GM23338 (cell line): ENCODE measurements around the gene GNGT1. TPM values are rescaled to one million over a fixed set of nuclear protein-coding genes. Genes with fewer than 3 reads are reported as not detected.

ENCODE experiments used
- ATAC-seq: fragments of 200-7000 bp; cut with Tn5 transposase; 3 replicates; pipeline ENCODE4 v1.9.1; 2020
- DNase-seq: peaks from one replicate; pipeline ENCODE4 v3.0.0-alpha.2; 2015; ENCODE audit warnings: low spot score
- H2AFZ ChIP-seq: fragments of 200-600 bp; sonication (generic); 2 replicates; pipeline ENCODE4 v1.8.0; 2016; ENCODE audit warnings: antibody characterized with exemption, mild to moderate bottlenecking, moderate library complexity
- H3F3A ChIP-seq: fragments of 200-600 bp; sonication (generic); replicated peaks from 2 replicates; pipeline ENCODE4 v1.8.0; 2017; ENCODE audit warnings: antibody characterized with exemption, mixed run types, low read depth
- H3K27ac ChIP-seq: fragments of 200-600 bp; sonication (generic); 2 replicates; pipeline ENCODE4 v1.6.1; 2016; ENCODE audit warnings: low read depth
- H3K27me3 ChIP-seq: fragments of 200-600 bp; sonication (generic); 2 replicates; pipeline ENCODE4 v1.8.0; 2016; ENCODE audit warnings: mild to moderate bottlenecking, mixed run types, moderate library complexity; ENCODE audit not compliant: insufficient read depth
- H3K36me3 ChIP-seq: fragments of 200-600 bp; sonication (generic); 2 replicates; pipeline ENCODE4 v1.8.0; 2016; ENCODE audit warnings: mild to moderate bottlenecking; ENCODE audit not compliant: insufficient read depth
- H3K4me1 ChIP-seq: fragments of 200-600 bp; sonication (generic); 2 replicates; pipeline ENCODE4 v1.8.0; 2016; ENCODE audit warnings: mild to moderate bottlenecking, moderate library complexity; ENCODE audit not compliant: insufficient read depth
- H3K4me2 ChIP-seq: fragments of 200-600 bp; sonication (generic); 2 replicates; pipeline ENCODE4 v1.7.1; 2017; ENCODE audit warnings: mixed run types
- H3K4me3 ChIP-seq: fragments of 200-600 bp; sonication (generic); 2 replicates; pipeline ENCODE4 v1.6.1; 2016; ENCODE audit warnings: mixed run types
- H3K79me2 ChIP-seq: fragments of 200-600 bp; sonication (generic); replicated peaks from 2 replicates; pipeline ENCODE4 v1.8.0; 2017; ENCODE audit warnings: mild to moderate bottlenecking; ENCODE audit not compliant: insufficient read depth
- H3K9me2 ChIP-seq: fragments of 200-600 bp; sonication (generic); 2 replicates; pipeline ENCODE4 v1.8.0; 2017; ENCODE audit not compliant: insufficient read depth
- H4K20me1 ChIP-seq: fragments of 200-600 bp; sonication (generic); replicated peaks from 2 replicates; pipeline ENCODE4 v1.8.0; 2017; ENCODE audit warnings: mild to moderate bottlenecking; ENCODE audit not compliant: insufficient read depth
- H3K27ac Mint-ChIP-seq: 2 replicates; pipeline ENCODE4 v1.8.0; 2020; ENCODE audit warnings: inconsistent platforms, mild to moderate bottlenecking, moderate library complexity, mixed read lengths
- H3K27me3 Mint-ChIP-seq: 3 replicates; pipeline ENCODE4 v1.8.0; 2022; ENCODE audit warnings: low read depth, mild to moderate bottlenecking, moderate library complexity, mixed read lengths, inconsistent platforms; ENCODE audit not compliant: insufficient read depth, poor library complexity
- H3K36me3 Mint-ChIP-seq: 3 replicates; pipeline ENCODE4 v1.8.0; 2021; ENCODE audit warnings: low read depth, mild to moderate bottlenecking, inconsistent platforms, moderate library complexity, mixed read lengths
- H3K4me1 Mint-ChIP-seq: 3 replicates; pipeline ENCODE4 v1.8.0; 2020; ENCODE audit warnings: mild to moderate bottlenecking, inconsistent platforms, mixed read lengths
- H3K4me3 Mint-ChIP-seq: 3 replicates; pipeline ENCODE4 v1.8.0; 2021; ENCODE audit warnings: moderate library complexity, mild to moderate bottlenecking, inconsistent platforms, mixed read lengths
- H3K9me3 Mint-ChIP-seq: 3 replicates; pipeline ENCODE4 v1.8.0; 2020; ENCODE audit warnings: moderate library complexity, mild to moderate bottlenecking, inconsistent platforms, mixed read lengths
- CREB1 ChIP-seq: fragments of 250-450 bp; sonication (Bioruptor Pico); IDR thresholded peaks from 2 replicates; pipeline ENCODE4 v1.5.0; 2020; ENCODE audit warnings: low read depth, mild to moderate bottlenecking, moderate library complexity
- EZH2 ChIP-seq: fragments of 200-600 bp; sonication (generic); IDR thresholded peaks from one replicate; pipeline ENCODE4 v1.8.0; 2017; ENCODE audit warnings: antibody characterized with exemption, mild to moderate bottlenecking, low read depth; ENCODE audit not compliant: unreplicated experiment
- JUNB ChIP-seq: IDR thresholded peaks from one replicate; pipeline ENCODE4 v1.6.1; 2016; ENCODE audit warnings: antibody characterized with exemption; ENCODE audit not compliant: unreplicated experiment
- POLR2AphosphoS5 ChIP-seq: IDR thresholded peaks from 2 replicates; pipeline ENCODE4 v1.6.1; 2016; ENCODE audit warnings: antibody characterized with exemption, low read depth
- ZNF331 ChIP-seq: fragments of 250-450 bp; sonication (Bioruptor Pico); IDR thresholded peaks from 2 replicates; pipeline ENCODE4 v1.5.0; 2020; ENCODE audit warnings: low read depth, mild to moderate bottlenecking, moderate library complexity
- ZNF462 ChIP-seq: fragments of 250-450 bp; sonication (Bioruptor Pico); IDR thresholded peaks from 2 replicates; pipeline ENCODE4 v1.5.0; 2020; ENCODE audit warnings: mild to moderate bottlenecking, moderate library complexity
- polyA plus RNA-seq: library from polyadenylated mRNA; unstranded; fragments of >200 nt; fragmentation: Nextera tagmentation; extraction: Ambion mirVana; gene quantifications from 2 replicates; pipeline ENCODE4 v1.2.1, GENCODE V29; 2016
- total RNA-seq: library from RNA; depleted of rRNA; stranded (reverse); fragments of >200 nt; shearing (Covaris generic); gene quantifications from 2 replicates; pipeline ENCODE4 v1.2.3, GENCODE V29; 2014

The GNGT1 gene
- total and polyA plus RNA-seq, 2 experiments from 2014 or later = 1.6 TPM; not detected in 1

- TF ChIP-seq ZNF462 (CRISPR knock-in tag) (no peak), CREB1 (CRISPR knock-in tag) (no peak), ZNF331 (CRISPR knock-in tag) (no peak), POLR2AphosphoS5 (no peak)
Observed at GRCh38 chr7:93958216-93958615, 51.8 kb downstream of the GNGT1 start (continued).

GRCh38 chr7:93958651-93959050 lies 52.3 kb downstream of the GNGT1 start:
- Mint-ChIP-seq H3K27me3 (no peaks in the 10 kb centered on the region), H3K4me3 (no peak overlapping the region), H3K9me3 (no peaks in the 10 kb centered on the region), H3K27ac (no peak overlapping the region), H3K36me3 (no peaks in the 10 kb centered on the region), H3K4me1 (no peaks in the 10 kb centered on the region)
- Histone ChIP-seq H3K36me3 (no peaks in the 10 kb centered on the region), H3F3A (no peaks in the 10 kb centered on the region), H3K9me2 (no peaks in the 10 kb centered on the region), H2AFZ (no peak overlapping the region), H3K4me2 (no peak overlapping the region), H3K27me3 (no peaks in the 10 kb centered on the region), H3K4me3 (no peak overlapping the region), H4K20me1 (no peaks in the 10 kb centered on the region), H3K27ac (no peak overlapping the region), H3K79me2 (no peaks in the 10 kb centered on the region), H3K4me1 (no peaks in the 10 kb centered on the region)
- DNase-seq (no peak), ATAC-seq (no peak)
- no peak for TF ChIP-seq ZNF462 (CRISPR knock-in tag)
- no peak for TF ChIP-seq JUNB
- no peak for TF ChIP-seq EZH2
- TF ChIP-seq ZNF331 (CRISPR knock-in tag) = no peak
- no peak for TF ChIP-seq POLR2AphosphoS5
